Esophagus squamous epithelium (tissue), 5 donors: ENCODE measurements around the gene VSIG10L. TPM values are rescaled to one million over a fixed set of nuclear protein-coding genes. Genes with fewer than 3 reads are reported as not detected.
A peak's percentile ranks its signal among the peaks of the same experiment; 100 is the strongest.

Experiments
- DNase-seq: peaks from one replicate; lab custom pipeline; 2025; lab: John Stamatoyannopoulos, UW
- H3K27ac ChIP-seq, 4 donors: fragments of 200-600 bp; sonication (generic); one replicate each; pipeline ENCODE4 v1.5.1; 2016 to 2019; ENCODE audit warnings: mild to moderate bottlenecking in 1 of 4
- H3K27me3 ChIP-seq, 4 donors: fragments of 200-600 bp; sonication (generic); 1 replicate in 3 of 4; 2 replicates in 1 of 4; pipeline versions ENCODE4 v1.5.1 to v1.6.0; 2017 to 2021; ENCODE audit warnings: antibody characterized with exemption in 1 of 4
- H3K36me3 ChIP-seq, 3 donors: fragments of 200-600 bp; sonication (generic); one replicate each; pipeline ENCODE4 v1.5.1; 2016 to 2019
- H3K4me1 ChIP-seq, 3 donors: fragments of 200-600 bp; sonication (generic); one replicate each; pipeline ENCODE4 v1.5.1; 2017 to 2019
- H3K4me3 ChIP-seq, 4 donors: fragments of 200-600 bp; sonication (generic); 1 replicate in 3 of 4; 2 replicates in 1 of 4; pipeline ENCODE4 v1.5.1; 2016 to 2019; ENCODE audit warnings: mild to moderate bottlenecking in 2 of 4, moderate library complexity in 1 of 4
- H3K9me3 ChIP-seq, 3 donors: fragments of 200-600 bp; sonication (generic); one replicate each; pipeline ENCODE4 v1.5.1; 2016 to 2019
- POLR2A ChIP-seq, 4 donors: fragments of 450-650 bp; IDR thresholded peaks; one replicate each; pipeline ENCODE4 v1.6.1; 2017; ENCODE audit warnings: antibody characterized with exemption in 4 of 4, mild to moderate bottlenecking in 4 of 4, moderate library complexity in 3 of 4
- WGBS, 2 donors: methylation state at CpG; one replicate each; pipeline ENCODE4 v1.1.5; 2018; 5-methylcytosine and 5-hydroxymethylcytosine counted together
- intact Hi-C: fragments of 100-400 bp; cut with DNase I; formaldehyde crosslinking; loops from one replicate; pipeline ENCODE4 v1.15.0; 2022
- total RNA-seq, 4 donors: library from RNA; depleted of rRNA; stranded (reverse); fragments of >200 nt; gene quantifications; one replicate each; pipeline ENCODE4 v1.1.0, GENCODE V29; 2016
- TF ChIP-seq, protein P1 (sequence below), 6 experiments: fragments of 450-650 bp in 4 of 6; fragments of 200-600 bp in 2 of 6; sonication (generic) in 2 of 6; IDR thresholded peaks; one replicate each; pipeline ENCODE4 v1.5.1; 2016 to 2019; ENCODE audit warnings: antibody characterized with exemption in 6 of 6, mild to moderate bottlenecking in 4 of 6, moderate library complexity in 4 of 6
- donor health status: DM: yes; HTN: yes; CAD: no.

The VSIG10L gene
- total RNA-seq, 4 donors from 2014 or later: 36.4 to 201 (median 50.6) TPM

DNA sequence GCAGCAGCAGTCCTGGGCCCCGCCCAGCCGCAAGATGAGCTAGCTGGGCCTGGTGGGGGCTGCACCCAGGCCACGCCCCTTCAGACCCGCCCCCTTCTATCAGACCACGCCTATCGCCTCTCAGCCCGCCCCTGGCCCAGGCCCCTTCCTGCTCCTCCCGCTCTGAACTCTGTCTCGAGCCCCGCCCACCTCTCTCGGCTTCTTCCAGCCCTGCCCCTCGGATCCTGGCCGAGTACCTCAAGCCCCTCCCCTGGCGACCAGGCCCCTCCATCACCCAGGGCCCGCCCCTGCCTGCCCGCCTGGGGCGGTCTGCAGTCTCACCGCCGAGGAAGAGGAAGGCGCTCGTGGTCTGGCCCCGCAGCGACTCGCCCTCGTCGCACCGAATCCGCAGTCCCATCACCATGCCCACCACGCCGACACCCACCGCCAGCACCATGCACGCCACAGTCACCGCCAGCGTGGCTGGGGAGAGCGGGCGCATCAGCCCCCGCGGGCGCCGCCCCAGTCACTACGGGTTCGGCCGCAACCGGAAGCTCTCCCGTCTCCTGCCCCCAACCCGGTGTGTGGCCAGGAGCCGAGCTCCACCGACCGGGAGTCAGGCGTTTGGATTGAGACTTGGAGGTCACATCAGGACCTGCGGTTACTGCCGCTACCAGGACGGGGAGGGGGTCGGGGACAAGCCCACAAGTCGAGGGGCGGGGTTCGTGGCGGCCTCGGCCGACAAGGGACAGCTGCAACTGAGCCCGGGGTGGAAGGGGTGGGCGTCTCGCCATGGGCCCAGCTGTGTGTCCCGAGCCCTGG, 25.8 kb upstream of the VSIG10L start:
- intact Hi-C loops: no loop called here
- TF ChIP-seq, protein P1, sequence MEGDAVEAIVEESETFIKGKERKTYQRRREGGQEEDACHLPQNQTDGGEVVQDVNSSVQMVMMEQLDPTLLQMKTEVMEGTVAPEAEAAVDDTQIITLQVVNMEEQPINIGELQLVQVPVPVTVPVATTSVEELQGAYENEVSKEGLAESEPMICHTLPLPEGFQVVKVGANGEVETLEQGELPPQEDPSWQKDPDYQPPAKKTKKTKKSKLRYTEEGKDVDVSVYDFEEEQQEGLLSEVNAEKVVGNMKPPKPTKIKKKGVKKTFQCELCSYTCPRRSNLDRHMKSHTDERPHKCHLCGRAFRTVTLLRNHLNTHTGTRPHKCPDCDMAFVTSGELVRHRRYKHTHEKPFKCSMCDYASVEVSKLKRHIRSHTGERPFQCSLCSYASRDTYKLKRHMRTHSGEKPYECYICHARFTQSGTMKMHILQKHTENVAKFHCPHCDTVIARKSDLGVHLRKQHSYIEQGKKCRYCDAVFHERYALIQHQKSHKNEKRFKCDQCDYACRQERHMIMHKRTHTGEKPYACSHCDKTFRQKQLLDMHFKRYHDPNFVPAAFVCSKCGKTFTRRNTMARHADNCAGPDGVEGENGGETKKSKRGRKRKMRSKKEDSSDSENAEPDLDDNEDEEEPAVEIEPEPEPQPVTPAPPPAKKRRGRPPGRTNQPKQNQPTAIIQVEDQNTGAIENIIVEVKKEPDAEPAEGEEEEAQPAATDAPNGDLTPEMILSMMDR (IDR thresholded peaks at IDR 0.05): no peak
- no peak for TF ChIP-seq POLR2A (IDR thresholded peaks at IDR 0.05)
- Histone ChIP-seq H3K36me3 (no peaks in the 10 kb centered on the region), H3K9me3 (no peaks in the 10 kb centered on the region), H3K4me3 (peak overlapping the region; percentile 75 to 88 (median 82)), H3K27ac (peak overlapping the region; percentile 86 to 99 (median 98)), H3K4me1 (peaks cover 22 to 51% (median 34%) of the 10 kb centered on the region in 3 donors), H3K27me3 (no peaks in the 10 kb centered on the region)
- WGBS, 2 donors: 0% methylated on average over 11 to 22 of the region's 64 CpGs
- DNase-seq: peak; percentile 92

DNA sequence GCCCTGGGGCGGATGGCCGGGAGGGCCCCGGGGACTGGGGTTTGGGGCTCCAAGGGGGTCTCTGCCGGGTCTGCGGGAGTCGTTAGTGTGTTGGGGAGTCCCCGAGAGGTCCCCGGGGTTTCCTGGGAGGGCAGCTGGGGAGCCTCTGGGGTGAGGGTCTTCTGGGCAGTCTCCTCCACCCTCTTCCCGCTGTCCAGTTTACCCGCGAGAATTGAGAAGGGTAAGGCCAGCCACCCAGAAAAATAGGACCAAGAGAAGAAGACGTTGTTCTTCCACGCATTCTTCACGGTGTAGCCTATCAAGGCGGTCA, 25.3 kb upstream of the VSIG10L start:
- H3K9me3 ChIP-seq: no peaks in the 10 kb centered on the region
- H3K4me1 ChIP-seq: peaks cover 27 to 57% (median 40%) of the 10 kb centered on the region in 3 donors
- no peaks in the 10 kb centered on the region for H3K36me3 ChIP-seq
- H3K27ac ChIP-seq: peak overlapping the region; percentile 86 to 99 (median 98)
- H3K4me3 ChIP-seq: peak overlapping the region; percentile 75 to 88 (median 82)
- TF ChIP-seq POLR2A (IDR thresholded peaks at IDR 0.05): peak in 3 of 4 donors; percentile 83 to 94 (median 92)
- TF ChIP-seq, protein P1 (IDR thresholded peaks at IDR 0.05): no peak
- H3K27me3 ChIP-seq: no peaks in the 10 kb centered on the region
- intact Hi-C loops: no loop called here
- no peak for DNase-seq
- 0 to 3% methylated on average over 5 to 9 of the region's 15 CpGs for WGBS, 2 donors

DNA sequence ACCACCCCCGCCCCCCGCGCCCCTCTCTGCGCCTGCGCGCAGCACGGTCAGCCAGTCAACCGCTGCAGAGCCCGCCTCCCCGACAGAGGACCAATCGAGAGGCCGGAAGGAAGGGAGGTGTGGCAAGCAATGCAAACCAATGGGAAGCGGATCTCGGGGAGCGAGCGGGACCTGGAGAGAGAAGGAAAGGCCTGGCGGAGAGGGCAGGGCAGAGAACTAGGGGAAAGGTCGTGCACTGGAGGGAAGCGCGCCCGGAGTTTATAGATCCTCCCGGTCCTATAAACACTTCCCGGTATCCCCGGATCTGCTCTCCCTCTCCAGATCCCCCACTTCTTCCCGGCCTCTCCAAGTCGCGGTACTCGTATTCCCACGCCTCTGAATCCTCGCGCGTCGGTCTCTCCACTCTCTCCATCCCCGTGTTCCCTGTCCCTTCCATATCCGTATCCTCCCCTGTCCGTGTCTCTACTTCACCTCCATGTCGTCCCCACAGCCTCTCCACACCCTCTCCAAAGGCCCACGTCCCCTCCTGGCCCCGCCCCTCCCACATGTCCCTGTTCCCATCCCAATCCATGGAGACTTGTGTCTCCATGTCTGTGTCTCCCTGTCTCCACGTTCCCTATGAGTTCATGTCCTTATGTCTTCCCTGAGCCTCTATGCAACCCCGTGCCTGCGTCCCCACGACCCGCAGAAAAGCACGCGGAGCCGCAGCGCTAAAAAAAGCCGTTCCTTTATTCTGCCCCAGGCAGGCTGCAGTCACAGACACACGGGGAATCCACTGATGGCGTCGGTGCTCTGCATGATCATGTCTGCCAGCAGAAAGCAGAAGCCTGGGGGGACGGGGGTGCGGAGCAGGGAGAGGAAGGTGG, 24.7 kb upstream of the VSIG10L start:
- Histone ChIP-seq H3K4me1 (peaks cover 29 to 58% (median 41%) of the 10 kb centered on the region in 3 donors), H3K9me3 (no peaks in the 10 kb centered on the region), H3K27ac (peak overlapping the region; percentile 86 to 99 (median 98)), H3K27me3 (no peaks in the 10 kb centered on the region), H3K36me3 (no peaks in the 10 kb centered on the region), H3K4me3 (peak overlapping the region; percentile 75 to 88 (median 82))
- intact Hi-C loops: no loop called here
- 0% methylated on average over 35 to 37 of the region's 54 CpGs for WGBS, 2 donors
- TF ChIP-seq, protein P1 (IDR thresholded peaks at IDR 0.05): no peak
- TF ChIP-seq POLR2A (IDR thresholded peaks at IDR 0.05): peak in 3 of 4 donors; percentile 70 to 95 (median 94)
- peak; percentile 85 for DNase-seq

DNA sequence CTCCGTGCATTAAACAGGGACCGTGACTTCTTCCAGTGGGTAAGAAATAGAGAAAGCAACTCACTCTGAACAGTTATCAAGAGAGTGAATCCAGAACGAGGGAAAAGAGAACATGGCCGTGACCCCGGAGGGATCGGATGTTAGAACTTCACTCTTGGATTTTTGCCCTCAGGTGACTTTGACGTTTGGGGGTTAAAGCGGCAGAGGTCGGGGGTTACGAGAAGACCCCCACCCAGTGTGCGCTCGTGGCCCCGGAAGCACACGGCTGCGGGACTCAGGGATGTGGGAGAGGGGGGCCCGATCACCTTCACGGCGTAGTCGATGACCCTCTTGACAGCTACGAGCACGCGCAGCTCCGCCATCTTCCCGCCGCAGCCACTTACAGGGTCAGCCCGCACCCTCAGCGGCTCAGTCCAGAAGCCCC, 24.0 kb upstream of the VSIG10L start, which contains the start of gene ETFB:
ETFB (minus strand) TSS at position 424 of the 424 bp plus-strand sequence; CDS start at position 362, 62 bp downstream.
- no peaks in the 10 kb centered on the region for H3K36me3 ChIP-seq
- H3K4me1 ChIP-seq: peaks cover 29 to 58% (median 41%) of the 10 kb centered on the region in 3 donors
- no peaks in the 10 kb centered on the region for H3K9me3 ChIP-seq
- H3K4me3 ChIP-seq: peak within 1 kb of the TSS; percentile 75 to 88 (median 82)
- H3K27ac ChIP-seq: peak within 1 kb of the TSS; percentile 86 to 99 (median 98)
- no peaks in the 10 kb centered on the region for H3K27me3 ChIP-seq
- TF ChIP-seq, protein P1 (IDR thresholded peaks at IDR 0.05): no peak
- no peak for TF ChIP-seq POLR2A (IDR thresholded peaks at IDR 0.05)
- intact Hi-C loops: no loop called here
- no peak for DNase-seq
- WGBS, 2 donors: 0% methylated on average over 11 to 21 of the region's 27 CpGs
